ENCODE results near the gene ZNF497. TPM values are rescaled to one million over a fixed set of nuclear protein-coding genes. Genes with fewer than 3 reads are reported as not detected.

The ZNF497 gene
- total and polyA plus RNA-seq, 9 of the 15 experiments (the other 6 are each of a cell fraction or from before 2014, with no cell fraction given) = 0.06 to 0.98 (median 0.44) TPM; not detected in 1

DNA sequence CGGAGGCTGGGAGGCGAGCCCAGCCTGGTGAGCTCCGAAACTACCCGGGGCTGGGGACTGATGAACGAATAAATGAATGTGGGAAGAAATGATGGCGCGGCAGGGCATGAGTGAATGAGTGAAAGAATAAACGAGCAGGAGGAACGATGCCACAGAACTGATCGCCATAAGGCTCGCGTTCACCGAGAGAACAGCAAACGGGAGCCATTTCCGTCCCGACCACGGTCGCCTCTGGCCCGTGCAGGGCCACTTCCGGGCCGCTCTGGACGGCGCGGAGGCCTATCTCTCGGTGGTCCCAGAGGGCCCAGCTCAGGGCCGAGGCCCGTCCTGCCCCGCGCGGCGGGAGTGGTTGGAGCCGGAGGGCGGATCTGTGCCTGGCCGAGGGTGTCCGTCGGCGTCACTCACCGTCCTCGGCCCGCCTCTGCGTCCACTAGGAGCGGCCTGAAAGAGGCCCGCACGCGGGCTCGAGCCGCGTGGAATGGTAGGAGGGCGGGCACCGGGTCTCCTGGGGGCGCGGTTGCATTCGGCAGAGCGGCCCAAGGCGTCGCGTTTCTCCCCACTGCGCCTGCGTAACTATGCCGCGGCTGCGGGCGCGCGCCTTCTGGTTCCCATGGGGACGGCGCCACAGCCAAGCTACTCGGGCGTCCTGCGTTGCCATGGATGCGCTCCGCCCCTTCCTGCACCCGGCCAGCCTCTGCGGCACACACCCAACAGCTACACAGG lies at the start of gene ZNF497 (continued):
- TF ChIP-seq, protein P1, sequence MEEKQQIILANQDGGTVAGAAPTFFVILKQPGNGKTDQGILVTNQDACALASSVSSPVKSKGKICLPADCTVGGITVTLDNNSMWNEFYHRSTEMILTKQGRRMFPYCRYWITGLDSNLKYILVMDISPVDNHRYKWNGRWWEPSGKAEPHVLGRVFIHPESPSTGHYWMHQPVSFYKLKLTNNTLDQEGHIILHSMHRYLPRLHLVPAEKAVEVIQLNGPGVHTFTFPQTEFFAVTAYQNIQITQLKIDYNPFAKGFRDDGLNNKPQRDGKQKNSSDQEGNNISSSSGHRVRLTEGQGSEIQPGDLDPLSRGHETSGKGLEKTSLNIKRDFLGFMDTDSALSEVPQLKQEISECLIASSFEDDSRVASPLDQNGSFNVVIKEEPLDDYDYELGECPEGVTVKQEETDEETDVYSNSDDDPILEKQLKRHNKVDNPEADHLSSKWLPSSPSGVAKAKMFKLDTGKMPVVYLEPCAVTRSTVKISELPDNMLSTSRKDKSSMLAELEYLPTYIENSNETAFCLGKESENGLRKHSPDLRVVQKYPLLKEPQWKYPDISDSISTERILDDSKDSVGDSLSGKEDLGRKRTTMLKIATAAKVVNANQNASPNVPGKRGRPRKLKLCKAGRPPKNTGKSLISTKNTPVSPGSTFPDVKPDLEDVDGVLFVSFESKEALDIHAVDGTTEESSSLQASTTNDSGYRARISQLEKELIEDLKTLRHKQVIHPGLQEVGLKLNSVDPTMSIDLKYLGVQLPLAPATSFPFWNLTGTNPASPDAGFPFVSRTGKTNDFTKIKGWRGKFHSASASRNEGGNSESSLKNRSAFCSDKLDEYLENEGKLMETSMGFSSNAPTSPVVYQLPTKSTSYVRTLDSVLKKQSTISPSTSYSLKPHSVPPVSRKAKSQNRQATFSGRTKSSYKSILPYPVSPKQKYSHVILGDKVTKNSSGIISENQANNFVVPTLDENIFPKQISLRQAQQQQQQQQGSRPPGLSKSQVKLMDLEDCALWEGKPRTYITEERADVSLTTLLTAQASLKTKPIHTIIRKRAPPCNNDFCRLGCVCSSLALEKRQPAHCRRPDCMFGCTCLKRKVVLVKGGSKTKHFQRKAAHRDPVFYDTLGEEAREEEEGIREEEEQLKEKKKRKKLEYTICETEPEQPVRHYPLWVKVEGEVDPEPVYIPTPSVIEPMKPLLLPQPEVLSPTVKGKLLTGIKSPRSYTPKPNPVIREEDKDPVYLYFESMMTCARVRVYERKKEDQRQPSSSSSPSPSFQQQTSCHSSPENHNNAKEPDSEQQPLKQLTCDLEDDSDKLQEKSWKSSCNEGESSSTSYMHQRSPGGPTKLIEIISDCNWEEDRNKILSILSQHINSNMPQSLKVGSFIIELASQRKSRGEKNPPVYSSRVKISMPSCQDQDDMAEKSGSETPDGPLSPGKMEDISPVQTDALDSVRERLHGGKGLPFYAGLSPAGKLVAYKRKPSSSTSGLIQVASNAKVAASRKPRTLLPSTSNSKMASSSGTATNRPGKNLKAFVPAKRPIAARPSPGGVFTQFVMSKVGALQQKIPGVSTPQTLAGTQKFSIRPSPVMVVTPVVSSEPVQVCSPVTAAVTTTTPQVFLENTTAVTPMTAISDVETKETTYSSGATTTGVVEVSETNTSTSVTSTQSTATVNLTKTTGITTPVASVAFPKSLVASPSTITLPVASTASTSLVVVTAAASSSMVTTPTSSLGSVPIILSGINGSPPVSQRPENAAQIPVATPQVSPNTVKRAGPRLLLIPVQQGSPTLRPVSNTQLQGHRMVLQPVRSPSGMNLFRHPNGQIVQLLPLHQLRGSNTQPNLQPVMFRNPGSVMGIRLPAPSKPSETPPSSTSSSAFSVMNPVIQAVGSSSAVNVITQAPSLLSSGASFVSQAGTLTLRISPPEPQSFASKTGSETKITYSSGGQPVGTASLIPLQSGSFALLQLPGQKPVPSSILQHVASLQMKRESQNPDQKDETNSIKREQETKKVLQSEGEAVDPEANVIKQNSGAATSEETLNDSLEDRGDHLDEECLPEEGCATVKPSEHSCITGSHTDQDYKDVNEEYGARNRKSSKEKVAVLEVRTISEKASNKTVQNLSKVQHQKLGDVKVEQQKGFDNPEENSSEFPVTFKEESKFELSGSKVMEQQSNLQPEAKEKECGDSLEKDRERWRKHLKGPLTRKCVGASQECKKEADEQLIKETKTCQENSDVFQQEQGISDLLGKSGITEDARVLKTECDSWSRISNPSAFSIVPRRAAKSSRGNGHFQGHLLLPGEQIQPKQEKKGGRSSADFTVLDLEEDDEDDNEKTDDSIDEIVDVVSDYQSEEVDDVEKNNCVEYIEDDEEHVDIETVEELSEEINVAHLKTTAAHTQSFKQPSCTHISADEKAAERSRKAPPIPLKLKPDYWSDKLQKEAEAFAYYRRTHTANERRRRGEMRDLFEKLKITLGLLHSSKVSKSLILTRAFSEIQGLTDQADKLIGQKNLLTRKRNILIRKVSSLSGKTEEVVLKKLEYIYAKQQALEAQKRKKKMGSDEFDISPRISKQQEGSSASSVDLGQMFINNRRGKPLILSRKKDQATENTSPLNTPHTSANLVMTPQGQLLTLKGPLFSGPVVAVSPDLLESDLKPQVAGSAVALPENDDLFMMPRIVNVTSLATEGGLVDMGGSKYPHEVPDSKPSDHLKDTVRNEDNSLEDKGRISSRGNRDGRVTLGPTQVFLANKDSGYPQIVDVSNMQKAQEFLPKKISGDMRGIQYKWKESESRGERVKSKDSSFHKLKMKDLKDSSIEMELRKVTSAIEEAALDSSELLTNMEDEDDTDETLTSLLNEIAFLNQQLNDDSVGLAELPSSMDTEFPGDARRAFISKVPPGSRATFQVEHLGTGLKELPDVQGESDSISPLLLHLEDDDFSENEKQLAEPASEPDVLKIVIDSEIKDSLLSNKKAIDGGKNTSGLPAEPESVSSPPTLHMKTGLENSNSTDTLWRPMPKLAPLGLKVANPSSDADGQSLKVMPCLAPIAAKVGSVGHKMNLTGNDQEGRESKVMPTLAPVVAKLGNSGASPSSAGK (IDR thresholded peaks at IDR 0.05) = no peak; the same call in 1 of the 2 replicates
- TF ChIP-seq SMC3 (conservative IDR thresholded peaks at IDR 0.05; ENCODE audit: insufficient read depth, low read depth, low read length) (no peak), PTBP1 (IDR thresholded peaks at IDR 0.05; ENCODE audit: low read depth, low read length) (no peak; the same call in 1 of the 2 replicates), TFAM (CRISPR knock-in tag; conservative IDR thresholded peaks at IDR 0.05) (no peak), SMARCA4 (IDR thresholded peaks at IDR 0.05) (no peak), FOSL1 (tag; conservative IDR thresholded peaks at IDR 0.05) (no peak)

Data from K562 (cell line).